Left lung (tissue), 10 donors: ENCODE data around the gene CSNK1A1. TPM values are rescaled to one million over a fixed set of nuclear protein-coding genes. Genes with fewer than 3 reads are reported as not detected.

Experiments used
- ATAC-seq: fragments of 200-7000 bp; cut with Tn5 transposase; one replicate; pipeline ENCODE4 v1.9.1; 2020; ENCODE audit warnings: moderate library complexity
- DNase-seq, 4 donors: peaks; one replicate each; pipeline ENCODE4 v3.0.0-alpha.2; 2013 to 2020
- H3K27ac ChIP-seq, 2 donors: fragments of 200-600 bp; sonication (generic) in 1 of 2; one replicate each; pipeline versions ENCODE4 v1.5.0 to v1.8.0; 2020 to 2021
- H3K27me3 ChIP-seq, 2 donors: fragments of 200-600 bp; sonication (generic) in 1 of 2; one replicate each; pipeline versions ENCODE4 v1.5.0 to v1.8.0; 2020 to 2021
- H3K36me3 ChIP-seq, 2 donors: fragments of 200-600 bp; sonication (generic) in 1 of 2; one replicate each; pipeline versions ENCODE4 v1.5.0 to v1.8.0; 2020 to 2021
- H3K4me1 ChIP-seq, 2 donors: fragments of 200-600 bp; one replicate each; pipeline ENCODE4 v1.8.0; 2021
- H3K4me3 ChIP-seq, 2 donors: fragments of 200-600 bp; sonication (generic) in 1 of 2; one replicate each; pipeline versions ENCODE4 v1.5.0 to v1.8.0; 2020 to 2021; ENCODE audit warnings: mild to moderate bottlenecking in 1 of 2
- H3K9me3 ChIP-seq, 2 donors: fragments of 200-600 bp; sonication (generic) in 1 of 2; one replicate each; pipeline versions ENCODE4 v1.5.0 to v1.8.0; 2020 to 2021
- intact Hi-C, 2 donors: fragments of 100-400 bp; cut with DNase I; formaldehyde crosslinking; loops; one replicate each; pipeline versions ENCODE4 v1.11.2 to v1.14.2; 2022
- polyA plus RNA-seq, 6 donors: library from polyadenylated mRNA; unstranded; fragments of 120-200 nt; gene quantifications; one replicate each; pipeline ENCODE4 v1.2.1, GENCODE V29; 2013; ENCODE audit not compliant: insufficient read length in 6 of 6
- total RNA-seq, 2 donors: library from RNA; stranded (reverse); fragmentation: NEBNext Ultra II Directional; extraction: Animal tissue kit (Norgen Biotek cat#: 25700); gene quantifications; one replicate each; pipeline ENCODE4 v1.2.1, GENCODE V29; 2021
- TF ChIP-seq, protein P1 (sequence below), 2 donors: fragments of 200-600 bp; sonication (generic) in 1 of 2; IDR thresholded peaks; one replicate each; pipeline versions ENCODE4 v1.5.0 to v1.8.0; 2021; ENCODE audit warnings: antibody characterized with exemption in 2 of 2
- donor health status: DM: no; HTN: yes; CAD: no.
- donor health status: DM: no; HTN: no; CAD: no.

Gene CSNK1A1
- total and polyA plus RNA-seq, 8 donors: 196 to 218 (median 205) TPM

DNA sequence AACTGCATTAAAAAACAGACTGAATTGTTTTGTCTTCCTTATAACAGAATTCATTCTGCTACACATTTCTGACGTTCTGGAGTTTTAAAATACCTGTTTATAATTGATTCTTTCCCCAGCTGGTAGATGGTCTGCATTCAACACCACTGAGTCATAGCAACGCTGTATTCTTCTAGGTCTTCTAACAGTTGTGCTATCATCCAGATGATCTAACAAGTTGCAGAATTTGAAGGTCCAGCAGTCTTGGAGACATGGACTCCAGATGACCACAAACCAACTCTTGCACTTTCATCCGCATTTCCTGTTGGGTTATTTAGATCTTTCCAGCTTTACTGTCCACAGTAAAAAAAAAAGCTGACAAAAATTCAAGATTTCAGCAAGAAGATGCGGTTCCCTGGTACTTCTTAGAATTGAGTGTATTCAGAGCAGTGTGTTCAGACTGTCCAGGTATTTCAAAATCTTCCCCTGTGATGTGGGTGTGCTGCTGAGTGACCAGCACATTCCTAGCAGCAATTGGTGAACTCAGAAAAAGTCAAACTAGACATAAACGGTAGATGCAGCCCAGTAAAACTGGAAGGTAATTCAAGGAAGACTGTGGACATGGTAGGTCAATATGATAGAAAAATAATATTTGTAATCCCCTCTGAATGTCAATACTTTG, 50.2 kb downstream of the CSNK1A1 start:
- H3K4me1 ChIP-seq: no peaks in the 10 kb centered on the region
- no peak overlapping the region for H3K4me3 ChIP-seq
- intact Hi-C loops: no loop called here
- DNase-seq: no peak
- peaks cover 0 to 99% of the 10 kb centered on the region in 2 donors for H3K36me3 ChIP-seq
- H3K27ac ChIP-seq: no peak overlapping the region
- H3K27me3 ChIP-seq: no peaks in the 10 kb centered on the region
- TF ChIP-seq, protein P1, sequence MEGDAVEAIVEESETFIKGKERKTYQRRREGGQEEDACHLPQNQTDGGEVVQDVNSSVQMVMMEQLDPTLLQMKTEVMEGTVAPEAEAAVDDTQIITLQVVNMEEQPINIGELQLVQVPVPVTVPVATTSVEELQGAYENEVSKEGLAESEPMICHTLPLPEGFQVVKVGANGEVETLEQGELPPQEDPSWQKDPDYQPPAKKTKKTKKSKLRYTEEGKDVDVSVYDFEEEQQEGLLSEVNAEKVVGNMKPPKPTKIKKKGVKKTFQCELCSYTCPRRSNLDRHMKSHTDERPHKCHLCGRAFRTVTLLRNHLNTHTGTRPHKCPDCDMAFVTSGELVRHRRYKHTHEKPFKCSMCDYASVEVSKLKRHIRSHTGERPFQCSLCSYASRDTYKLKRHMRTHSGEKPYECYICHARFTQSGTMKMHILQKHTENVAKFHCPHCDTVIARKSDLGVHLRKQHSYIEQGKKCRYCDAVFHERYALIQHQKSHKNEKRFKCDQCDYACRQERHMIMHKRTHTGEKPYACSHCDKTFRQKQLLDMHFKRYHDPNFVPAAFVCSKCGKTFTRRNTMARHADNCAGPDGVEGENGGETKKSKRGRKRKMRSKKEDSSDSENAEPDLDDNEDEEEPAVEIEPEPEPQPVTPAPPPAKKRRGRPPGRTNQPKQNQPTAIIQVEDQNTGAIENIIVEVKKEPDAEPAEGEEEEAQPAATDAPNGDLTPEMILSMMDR (IDR thresholded peaks at IDR 0.05): no peak
- no peaks in the 10 kb centered on the region for H3K9me3 ChIP-seq
- ATAC-seq: no peak

DNA sequence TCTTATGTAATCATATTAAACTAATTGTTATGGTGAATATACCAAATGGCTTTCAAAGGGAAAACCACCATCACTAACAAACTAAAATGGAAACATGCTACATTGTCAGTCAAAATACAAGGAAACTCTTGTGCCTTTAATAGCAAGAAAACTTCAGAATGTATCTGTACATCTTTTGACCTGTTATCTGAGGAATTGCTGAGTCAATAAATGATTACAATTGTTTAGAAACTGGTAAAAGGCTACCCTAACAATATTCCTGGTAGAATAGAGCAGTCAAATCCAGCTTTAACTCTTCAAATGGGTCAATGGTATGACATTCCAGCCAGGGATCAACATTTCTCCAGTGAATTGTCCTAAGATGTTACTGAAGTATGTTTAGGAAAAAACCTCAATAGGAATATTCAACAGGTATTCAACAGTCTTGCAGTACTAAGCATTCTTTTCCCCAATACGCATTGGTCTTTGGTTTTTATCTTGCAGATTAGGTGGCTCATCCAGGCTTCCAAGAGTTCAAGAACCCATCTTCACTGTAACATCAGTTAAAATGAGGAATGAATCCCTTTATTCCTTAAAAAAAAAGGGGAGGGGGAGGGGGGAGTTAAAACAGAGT, 52.4 kb downstream of the CSNK1A1 start:
- Histone ChIP-seq H3K4me3 (no peak overlapping the region), H3K27me3 (no peaks in the 10 kb centered on the region), H3K4me1 (no peaks in the 10 kb centered on the region), H3K9me3 (no peaks in the 10 kb centered on the region), H3K36me3 (peaks cover 0 to 99% of the 10 kb centered on the region in 2 donors), H3K27ac (no peak overlapping the region)
- intact Hi-C loops: no loop called here
- ATAC-seq (no peak), DNase-seq (no peak)
- TF ChIP-seq, protein P1 (IDR thresholded peaks at IDR 0.05): no peak

DNA sequence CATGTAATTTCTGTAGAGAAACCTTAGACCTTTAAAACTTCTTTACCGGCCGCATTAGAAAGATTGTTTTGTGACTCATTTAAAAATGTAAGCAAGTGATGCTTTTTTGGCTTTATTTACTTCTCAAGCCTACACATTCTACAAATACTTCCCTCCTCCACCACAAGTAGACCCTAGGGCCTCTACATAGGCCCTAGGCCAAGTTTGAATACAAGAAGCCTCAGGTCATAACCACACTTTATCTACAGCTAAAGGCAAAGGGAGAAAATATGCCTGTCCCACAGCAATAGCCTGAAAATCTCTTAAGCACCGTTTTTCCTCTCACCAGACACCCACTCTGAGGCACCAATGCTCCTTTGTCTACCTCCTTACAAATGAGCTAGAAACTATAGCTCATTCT, 53.9 kb downstream of the CSNK1A1 start:
- Histone ChIP-seq H3K27ac (peak overlapping the region; percentile 13 to 31), H3K36me3 (peaks cover 0 to 99% of the 10 kb centered on the region in 2 donors), H3K4me1 (no peaks in the 10 kb centered on the region), H3K4me3 (no peak overlapping the region), H3K27me3 (no peaks in the 10 kb centered on the region), H3K9me3 (no peaks in the 10 kb centered on the region)
- DNase-seq: no peak
- TF ChIP-seq, protein P1 (IDR thresholded peaks at IDR 0.05): no peak
- ATAC-seq: peak; percentile 18
- intact Hi-C loops: no loop called here

DNA sequence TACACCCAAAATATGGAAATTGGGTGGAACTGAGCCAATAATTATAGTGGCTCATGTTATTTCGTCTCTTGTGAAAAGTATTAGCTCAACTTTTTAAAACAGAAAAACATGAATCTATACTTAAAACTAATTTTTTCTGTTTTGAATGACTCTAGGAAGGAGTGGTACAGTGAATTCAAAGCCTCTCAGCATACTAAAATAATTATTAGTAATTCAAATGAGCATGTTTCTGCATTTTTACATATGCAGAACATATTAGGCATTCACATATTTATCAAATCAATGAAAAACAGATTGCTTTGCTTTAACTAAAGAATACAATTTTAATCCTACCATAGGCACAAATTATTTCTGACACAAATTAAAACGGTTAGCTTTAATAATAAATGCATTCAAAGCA, 54.3 kb downstream of the CSNK1A1 start:
- ATAC-seq: no peak
- peak overlapping the region in 1 of 2 donors; percentile 31 for H3K27ac ChIP-seq
- peaks cover 0 to 95% of the 10 kb centered on the region in 2 donors for H3K36me3 ChIP-seq

DNA sequence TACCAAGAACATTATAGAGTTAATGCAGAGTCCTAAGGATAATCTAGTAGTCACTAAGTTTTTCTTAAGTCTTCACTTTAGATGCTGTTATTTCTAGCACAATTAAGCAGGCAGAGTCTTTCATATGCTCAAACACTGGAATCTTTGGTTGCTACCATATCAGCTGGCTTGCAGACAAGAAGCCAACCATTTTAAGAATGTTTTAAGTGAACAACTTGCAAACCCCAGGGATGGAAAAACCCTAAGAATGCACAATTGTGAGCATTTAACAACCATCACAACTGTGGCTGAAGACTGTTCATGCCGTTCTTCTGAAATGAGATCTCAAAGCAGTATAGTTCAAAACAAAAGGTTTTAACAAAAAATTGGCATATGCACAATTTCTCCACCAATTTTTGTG, 55.1 kb downstream of the CSNK1A1 start:
- Histone ChIP-seq H3K4me1 (no peaks in the 10 kb centered on the region), H3K36me3 (peaks cover 0 to 87% of the 10 kb centered on the region in 2 donors), H3K27ac (no peak overlapping the region), H3K9me3 (no peaks in the 10 kb centered on the region), H3K27me3 (no peaks in the 10 kb centered on the region), H3K4me3 (no peak overlapping the region)
- ATAC-seq (no peak), DNase-seq (no peak)
- intact Hi-C loops: no loop called here
- TF ChIP-seq, protein P1 (IDR thresholded peaks at IDR 0.05): no peak

More for the DNA sequence above, 54.3 kb downstream of the CSNK1A1 start:
- no peak for DNase-seq
- Histone ChIP-seq H3K4me3 (no peak overlapping the region), H3K27me3 (no peaks in the 10 kb centered on the region), H3K4me1 (no peaks in the 10 kb centered on the region), H3K9me3 (no peaks in the 10 kb centered on the region)
- intact Hi-C loops: no loop called here
- TF ChIP-seq, protein P1 (IDR thresholded peaks at IDR 0.05): no peak
